OCI-LY3 (cell line): ENCODE data around the gene SIRT6.

Source experiments
- H2AFZ ChIP-seq: fragments of 200-600, 300-600 bp; shearing (Covaris generic); 2 replicates; pipeline ENCODE4 v1.6.0; 2014; ENCODE audit warnings: antibody characterized with exemption, low read depth, low read length
- H3K27ac ChIP-seq: fragments of 200-600, 300-600 bp; sonication (generic); 2 replicates; pipeline ENCODE4 v1.5.1; 2014; ENCODE audit warnings: mild to moderate bottlenecking, low read length, moderate library complexity, mixed read lengths
- H3K27me3 ChIP-seq: fragments of 200-600, 300-600 bp; sonication (generic); 2 replicates; pipeline ENCODE4 v1.6.1; 2014; ENCODE audit warnings: low read depth, low read length, mixed read lengths
- H3K36me3 ChIP-seq: fragments of 200-600, 300-600 bp; sonication (generic); replicated peaks from 2 replicates; pipeline ENCODE3; 2014; ENCODE audit warnings: low read depth, low read length, mixed read lengths
- H3K4me1 ChIP-seq: fragments of 300-600, 200-600 bp; sonication (generic); 2 replicates; pipeline ENCODE4 v1.6.1; 2014; ENCODE audit warnings: low read length, mixed read lengths
- H3K4me2 ChIP-seq: fragments of 200-600, 300-600 bp; sonication (generic); 2 replicates; pipeline ENCODE4 v1.6.1; 2014; ENCODE audit warnings: low read length, mixed read lengths
- H3K4me3 ChIP-seq: fragments of 300-600, 200-600 bp; sonication (generic); 2 replicates; pipeline ENCODE4 v1.5.1; 2014; ENCODE audit warnings: antibody characterized with exemption, mild to moderate bottlenecking, low read length, moderate library complexity
- H3K79me2 ChIP-seq: fragments of 300-600, 200-600 bp; shearing (Covaris generic); 2 replicates; pipeline ENCODE4 v1.6.1; 2014; ENCODE audit warnings: mild to moderate bottlenecking, low read length, mixed read lengths
- H3K9ac ChIP-seq: fragments of 300-600, 200-600 bp; shearing (Covaris generic); 2 replicates; pipeline ENCODE4 v1.6.0; 2014; ENCODE audit warnings: mild to moderate bottlenecking, low read length, moderate library complexity
- H3K9me3 ChIP-seq: fragments of 200-600, 300-600 bp; shearing (Covaris generic); 2 replicates; pipeline ENCODE4 v1.6.1; 2014; ENCODE audit warnings: low read length, mixed read lengths; ENCODE audit not compliant: insufficient read depth
- H4K20me1 ChIP-seq: fragments of 200-600, 300-600 bp; sonication (generic); 2 replicates; pipeline ENCODE4 v1.6.1; 2016; ENCODE audit warnings: low read length, mixed read lengths; ENCODE audit not compliant: insufficient read depth
- EZH2phosphoT487 ChIP-seq: fragments of 200-600 bp; shearing (Covaris generic); IDR thresholded peaks from 2 replicates; pipeline ENCODE4 v1.6.1; 2018; ENCODE audit warnings: antibody characterized with exemption, mixed run types, low read depth
- TF ChIP-seq, protein P1 (sequence below): fragments of 200-600, 300-600 bp; sonication (generic); IDR thresholded peaks from 2 replicates; pipeline ENCODE4 v1.5.1; 2014; ENCODE audit warnings: antibody characterized with exemption, low read length, low read depth

The SIRT6 gene

DNA sequence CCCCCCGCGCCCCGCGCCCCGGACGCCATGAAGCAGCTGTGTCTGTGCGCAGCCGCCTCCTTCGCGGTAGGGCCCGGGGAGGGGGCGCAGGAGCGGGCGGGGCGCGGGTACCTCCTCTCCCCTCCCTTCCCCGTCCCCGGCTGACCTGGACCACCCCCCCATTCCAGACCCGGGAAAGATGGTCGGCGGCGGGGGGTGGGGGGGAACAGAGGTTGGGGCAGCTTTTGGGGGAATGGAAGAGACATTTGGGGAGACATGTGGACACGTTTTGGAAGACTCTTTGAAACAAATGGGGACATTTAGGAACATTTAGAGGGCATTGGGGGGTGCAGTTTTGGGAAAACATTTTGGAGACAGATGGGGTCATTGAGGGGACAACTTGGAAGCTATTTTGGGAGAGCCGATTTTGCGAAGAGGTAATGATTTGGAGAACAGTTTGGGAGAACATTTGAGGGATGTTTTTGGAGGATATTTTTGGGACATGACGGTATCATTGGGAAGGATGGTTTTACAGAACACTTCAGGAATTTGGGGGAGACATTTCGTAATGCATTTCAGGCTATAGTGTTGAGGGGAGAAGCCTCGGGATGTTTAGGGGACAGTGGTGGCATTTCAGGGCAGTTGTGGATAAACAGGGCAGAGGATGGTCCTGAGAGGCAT is 16.2 kb upstream of the SIRT6 start:
- TF ChIP-seq, protein P1, sequence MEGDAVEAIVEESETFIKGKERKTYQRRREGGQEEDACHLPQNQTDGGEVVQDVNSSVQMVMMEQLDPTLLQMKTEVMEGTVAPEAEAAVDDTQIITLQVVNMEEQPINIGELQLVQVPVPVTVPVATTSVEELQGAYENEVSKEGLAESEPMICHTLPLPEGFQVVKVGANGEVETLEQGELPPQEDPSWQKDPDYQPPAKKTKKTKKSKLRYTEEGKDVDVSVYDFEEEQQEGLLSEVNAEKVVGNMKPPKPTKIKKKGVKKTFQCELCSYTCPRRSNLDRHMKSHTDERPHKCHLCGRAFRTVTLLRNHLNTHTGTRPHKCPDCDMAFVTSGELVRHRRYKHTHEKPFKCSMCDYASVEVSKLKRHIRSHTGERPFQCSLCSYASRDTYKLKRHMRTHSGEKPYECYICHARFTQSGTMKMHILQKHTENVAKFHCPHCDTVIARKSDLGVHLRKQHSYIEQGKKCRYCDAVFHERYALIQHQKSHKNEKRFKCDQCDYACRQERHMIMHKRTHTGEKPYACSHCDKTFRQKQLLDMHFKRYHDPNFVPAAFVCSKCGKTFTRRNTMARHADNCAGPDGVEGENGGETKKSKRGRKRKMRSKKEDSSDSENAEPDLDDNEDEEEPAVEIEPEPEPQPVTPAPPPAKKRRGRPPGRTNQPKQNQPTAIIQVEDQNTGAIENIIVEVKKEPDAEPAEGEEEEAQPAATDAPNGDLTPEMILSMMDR, result no peak
- no peak for TF ChIP-seq EZH2phosphoT487
- Histone ChIP-seq H2AFZ (no peak overlapping the region), H3K36me3 (no peaks in the 10 kb centered on the region), H3K4me1 (no peaks in the 10 kb centered on the region), H3K4me2 (no peak overlapping the region), H3K4me3 (no peak overlapping the region), H3K27ac (no peak overlapping the region), H3K9me3 (0 out of 2 replicates have a peak, but pooled peaks cover 5% of the 10 kb centered on the region), H4K20me1 (no peaks in the 10 kb centered on the region), H3K27me3 (peaks cover 26% of the 10 kb centered on the region; the same call in 1 of the 2 replicates), H3K79me2 (no peaks in the 10 kb centered on the region), H3K9ac (no peak overlapping the region)

DNA sequence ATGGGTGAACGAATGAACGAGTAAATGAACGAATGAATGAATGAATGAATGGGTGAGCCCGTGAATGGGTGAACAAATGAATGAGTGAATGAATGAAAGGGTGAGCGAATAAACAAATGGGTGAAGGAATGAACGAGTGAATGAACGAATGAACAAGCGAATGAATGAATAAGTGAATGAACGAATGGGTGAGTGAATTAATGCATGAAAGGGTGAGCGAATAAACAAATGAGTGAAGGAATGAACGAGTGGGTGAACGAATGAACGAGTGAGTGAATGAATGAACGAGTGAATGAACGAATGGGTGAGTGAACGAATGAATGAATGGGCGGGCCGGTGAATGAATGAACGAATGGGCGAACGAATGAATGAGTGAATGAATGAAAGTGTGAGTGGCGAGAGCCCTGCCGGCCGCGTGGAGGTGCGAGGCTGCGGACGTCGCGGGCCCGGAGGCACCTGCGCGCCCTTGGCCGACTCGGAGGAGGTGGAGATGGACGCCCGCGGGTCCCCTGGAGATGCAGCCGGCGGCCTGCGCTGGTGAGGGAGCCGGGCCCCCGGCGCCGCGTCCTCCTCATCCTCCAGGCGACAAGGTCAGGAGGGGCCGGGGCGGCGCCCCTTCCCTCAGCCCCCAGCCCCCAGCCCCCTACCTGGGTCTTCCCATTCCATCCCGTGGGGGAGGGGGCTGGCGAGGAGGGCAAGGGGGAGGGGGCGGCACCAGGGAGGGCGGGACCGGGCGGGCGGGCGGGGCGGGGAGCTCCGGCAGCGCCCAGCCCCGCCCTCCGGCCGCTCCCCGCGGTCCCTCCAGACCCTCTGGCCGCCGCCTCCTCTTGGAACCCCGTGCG is 15.5 kb upstream of the SIRT6 start:
- no peak overlapping the region for H3K4me2 ChIP-seq
- H3K4me3 ChIP-seq, result no peak overlapping the region
- no peak overlapping the region for H3K27ac ChIP-seq
- no peaks in the 10 kb centered on the region for H3K36me3 ChIP-seq
- H4K20me1 ChIP-seq, result no peaks in the 10 kb centered on the region
- TF ChIP-seq, protein P1, result no peak
- no peak for TF ChIP-seq EZH2phosphoT487
- H3K79me2 ChIP-seq, result no peaks in the 10 kb centered on the region
- no peak overlapping the region for H3K9ac ChIP-seq
- H3K27me3 ChIP-seq, result peaks cover 26% of the 10 kb centered on the region; the same call in 1 of the 2 replicates
- no peaks in the 10 kb centered on the region for H3K4me1 ChIP-seq
- H2AFZ ChIP-seq, result no peak overlapping the region
- H3K9me3 ChIP-seq, result 0 out of 2 replicates have a peak, but pooled peaks cover 5% of the 10 kb centered on the region

DNA sequence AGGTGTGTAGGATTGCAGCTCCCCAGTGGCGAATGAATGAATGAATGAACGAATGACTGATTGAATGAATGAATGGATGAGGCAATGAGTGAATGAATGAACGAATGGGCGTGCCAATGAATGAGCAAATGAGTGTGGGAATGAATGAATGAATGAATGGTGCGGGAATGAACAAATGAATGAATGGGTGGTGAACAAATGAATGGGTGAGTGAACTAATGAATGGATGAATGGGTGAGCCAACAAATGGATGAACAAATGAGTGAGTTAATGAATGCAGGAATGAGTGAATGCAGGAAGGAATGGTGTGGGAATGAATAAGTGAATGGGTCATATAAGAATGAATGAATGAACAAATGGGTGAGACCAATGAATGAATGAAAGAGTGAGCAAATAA is 14.9 kb upstream of the SIRT6 start:
- Histone ChIP-seq H3K27me3 (peaks cover 22% of the 10 kb centered on the region; the same call in 1 of the 2 replicates), H3K79me2 (no peaks in the 10 kb centered on the region)

More for the DNA sequence above, 14.9 kb upstream of the SIRT6 start:
- H3K4me3 ChIP-seq, result no peak overlapping the region
- 0 out of 2 replicates have a peak, but pooled peaks cover 5% of the 10 kb centered on the region for H3K9me3 ChIP-seq
- H3K9ac ChIP-seq, result no peak overlapping the region
- no peaks in the 10 kb centered on the region for H3K36me3 ChIP-seq
- H4K20me1 ChIP-seq, result no peaks in the 10 kb centered on the region
- H3K4me2 ChIP-seq, result no peak overlapping the region
- H3K4me1 ChIP-seq, result no peaks in the 10 kb centered on the region
- no peak overlapping the region for H3K27ac ChIP-seq
- TF ChIP-seq, protein P1, result no peak
- TF ChIP-seq EZH2phosphoT487, result no peak
- no peak overlapping the region for H2AFZ ChIP-seq
